HTERT RPE-1 (cell line): Measurements from ENCODE around the gene SYTL2.

ENCODE experiments used
- in situ Hi-C: fragments of 300-500 bp; cut with MboI; formaldehyde crosslinking; loops from 4 replicates; pipeline ENCODE4 v1.14.3; 2020; ENCODE audit warnings: low sequenced_read_pairs

Gene SYTL2

GRCh38 chr11:85764796-85765195 is 46.1 kb downstream of the SYTL2 start:
- in situ Hi-C loops, result no loop called here

DNA sequence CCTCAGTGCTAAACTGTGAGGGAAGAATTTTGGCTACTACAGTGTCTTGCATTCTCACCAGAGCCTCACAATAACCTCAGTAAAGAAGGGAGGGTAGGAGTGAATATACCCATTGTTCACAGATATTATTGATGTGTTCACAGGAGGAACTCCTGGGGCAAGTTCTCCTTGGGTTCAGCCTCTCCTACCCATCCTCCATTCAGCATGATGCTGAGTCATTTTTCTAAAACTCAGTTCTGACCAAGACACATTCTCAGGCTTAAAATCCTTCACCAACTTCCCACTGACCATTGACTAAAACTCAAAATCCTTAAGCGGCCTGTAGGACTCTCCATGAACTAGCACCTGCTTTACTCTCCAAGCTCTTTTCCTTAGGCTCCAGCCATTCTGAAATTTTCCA is 48.7 kb downstream of the SYTL2 start:
- in situ Hi-C loops, result no loop called here

DNA sequence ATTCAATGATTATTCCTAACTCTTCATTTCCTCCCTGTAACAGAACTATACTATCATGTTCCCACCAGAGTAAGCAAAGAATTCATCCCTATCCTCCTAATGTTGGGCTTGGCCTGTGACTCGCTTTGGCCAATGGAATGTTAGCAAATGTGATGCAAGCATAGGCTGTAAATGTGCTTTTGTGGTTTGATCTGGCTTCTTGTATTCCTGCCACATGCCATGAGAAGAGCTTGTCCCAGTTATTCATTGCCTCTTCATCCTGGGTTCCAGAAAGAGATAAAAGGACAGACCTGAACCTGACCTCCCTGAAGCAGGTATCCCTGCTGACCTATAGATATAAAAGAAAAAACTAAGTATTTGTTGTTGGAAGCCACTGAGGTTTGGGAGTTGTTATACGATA is 51.0 kb downstream of the SYTL2 start:
- in situ Hi-C loops, result no loop called here

DNA sequence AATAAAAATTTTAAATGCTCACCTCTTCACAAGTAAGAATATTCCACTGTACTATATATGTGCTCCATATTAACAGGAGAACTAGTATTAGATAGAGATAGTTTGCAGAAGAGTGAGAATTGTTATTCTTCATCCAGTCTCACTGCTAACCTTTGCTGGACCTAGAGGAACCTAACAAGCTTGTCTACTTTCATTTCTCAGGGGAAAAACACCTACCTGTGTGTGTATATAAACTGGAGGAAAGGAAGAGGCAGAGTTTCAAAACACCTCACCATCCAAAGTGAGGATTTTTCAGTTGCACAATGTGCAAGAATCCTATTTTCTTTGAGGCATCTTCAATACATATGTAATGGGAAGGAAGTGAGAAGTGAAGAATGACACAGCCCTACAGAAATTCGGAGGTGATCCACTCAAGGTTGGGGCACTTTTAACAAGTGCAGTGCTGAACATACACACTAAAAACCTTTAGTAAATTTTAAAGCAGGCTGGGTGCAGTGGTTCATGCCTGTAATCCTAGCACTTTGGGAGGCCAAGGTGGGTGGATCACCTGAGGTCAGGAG is 52.4 kb downstream of the SYTL2 start:
- in situ Hi-C loops, result no loop called here

- in situ Hi-C loops, result no loop called here
These were observed 52.9 kb downstream of the SYTL2 start for GRCh38 chr11:85758026-85758425.

DNA sequence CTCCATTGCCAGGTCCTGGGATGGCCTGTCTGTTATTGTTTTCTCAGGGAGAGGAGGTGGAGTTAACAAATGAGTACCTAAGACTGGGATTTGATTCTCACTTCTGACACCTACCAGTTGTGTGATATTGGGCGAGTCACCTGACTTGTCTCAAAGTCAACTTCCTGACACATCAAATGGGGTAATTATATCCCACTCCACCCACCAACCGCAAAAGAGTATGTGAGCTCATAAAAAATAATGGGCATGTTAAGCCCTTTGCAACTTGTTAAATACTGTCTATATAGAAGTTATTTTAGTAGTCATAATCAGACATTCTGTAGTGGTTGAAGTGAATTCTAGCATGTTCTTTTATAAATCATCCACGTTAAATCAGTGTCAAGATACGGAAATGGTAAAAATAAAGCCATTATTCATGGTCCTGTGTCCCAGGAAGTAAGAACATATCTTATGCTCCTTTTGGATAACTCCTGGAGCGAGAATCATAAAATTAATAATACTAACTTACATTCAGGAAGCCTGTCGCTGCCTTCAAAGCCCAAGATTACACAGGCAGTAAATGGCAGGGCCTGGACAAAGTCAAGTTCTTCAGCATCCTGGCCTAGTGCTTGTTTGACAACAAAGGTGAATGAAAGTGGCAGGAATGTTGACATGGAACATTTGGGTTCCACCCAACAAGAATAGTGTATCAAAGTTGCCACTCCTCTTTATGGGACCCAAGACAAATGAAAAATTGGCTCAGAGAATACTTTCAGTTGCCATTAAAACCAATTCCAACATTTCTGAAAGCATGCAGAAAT is 54.3 kb downstream of the SYTL2 start:
- in situ Hi-C loops, result no loop called here

GRCh38 chr11:85755701-85756100 is 55.2 kb downstream of the SYTL2 start:
- in situ Hi-C loops, result no loop called here

- in situ Hi-C loops, result no loop called here
These were observed 55.7 kb downstream of the SYTL2 start for GRCh38 chr11:85755285-85755684.

DNA sequence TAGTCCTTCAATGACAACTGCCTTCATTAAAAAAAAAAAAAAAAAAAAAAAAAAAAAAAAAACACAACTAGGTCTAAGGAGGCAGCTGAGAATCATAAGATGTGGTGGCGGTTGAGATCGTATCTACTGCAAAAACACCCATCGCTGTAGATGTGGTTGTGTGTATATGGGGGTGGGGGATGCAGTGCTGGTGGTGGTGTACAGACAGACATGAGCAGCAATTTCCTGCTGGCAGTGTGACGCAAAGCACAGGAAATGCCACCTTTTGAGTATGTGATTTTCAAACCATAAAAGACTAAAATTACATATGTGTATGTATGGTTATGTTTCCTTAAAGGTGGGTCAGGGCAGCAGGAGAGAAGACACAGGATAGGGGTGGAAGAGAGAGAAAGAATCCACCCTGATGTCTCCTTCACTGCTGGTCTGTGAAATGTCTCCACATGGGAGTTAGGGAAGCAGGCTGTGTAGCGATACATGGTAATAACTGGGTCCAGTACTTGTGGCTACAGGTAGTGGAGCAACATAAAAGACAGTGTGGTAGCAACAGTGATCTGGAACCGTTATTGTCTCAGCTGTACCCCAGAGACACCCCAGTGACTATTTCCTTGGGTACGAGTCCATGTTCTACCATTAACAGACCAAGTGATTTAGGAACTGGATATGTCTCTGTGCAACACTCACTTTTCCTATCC is 57.9 kb downstream of the SYTL2 start:
- in situ Hi-C loops, result no loop called here

GRCh38 chr11:85752201-85752889 is 58.6 kb downstream of the SYTL2 start:
- in situ Hi-C loops, result no loop called here

DNA sequence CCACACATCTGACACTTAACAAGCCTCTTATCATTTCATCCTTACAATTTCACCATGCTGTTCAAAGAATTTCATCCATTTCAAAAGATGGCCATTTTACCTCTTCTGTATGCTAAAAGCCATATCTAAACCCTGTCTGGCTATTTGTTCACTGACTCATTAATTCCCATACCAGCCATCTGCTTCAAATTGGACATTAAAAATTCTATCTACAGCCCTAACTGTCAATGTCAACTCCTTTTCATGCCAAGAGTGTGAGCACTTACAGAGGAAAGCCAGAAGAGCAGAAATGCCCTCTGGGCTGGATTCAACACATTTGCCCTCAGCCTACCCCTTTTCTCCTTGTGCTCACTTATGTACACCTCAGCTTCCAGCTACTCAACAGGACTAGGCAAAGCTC is 59.2 kb downstream of the SYTL2 start:
- in situ Hi-C loops, result no loop called here

GRCh38 chr11:85750646-85751045 is 60.3 kb downstream of the SYTL2 start:
- in situ Hi-C loops, result no loop called here

- in situ Hi-C loops, result no loop called here
These were observed 61.1 kb downstream of the SYTL2 start for GRCh38 chr11:85749884-85750283.

DNA sequence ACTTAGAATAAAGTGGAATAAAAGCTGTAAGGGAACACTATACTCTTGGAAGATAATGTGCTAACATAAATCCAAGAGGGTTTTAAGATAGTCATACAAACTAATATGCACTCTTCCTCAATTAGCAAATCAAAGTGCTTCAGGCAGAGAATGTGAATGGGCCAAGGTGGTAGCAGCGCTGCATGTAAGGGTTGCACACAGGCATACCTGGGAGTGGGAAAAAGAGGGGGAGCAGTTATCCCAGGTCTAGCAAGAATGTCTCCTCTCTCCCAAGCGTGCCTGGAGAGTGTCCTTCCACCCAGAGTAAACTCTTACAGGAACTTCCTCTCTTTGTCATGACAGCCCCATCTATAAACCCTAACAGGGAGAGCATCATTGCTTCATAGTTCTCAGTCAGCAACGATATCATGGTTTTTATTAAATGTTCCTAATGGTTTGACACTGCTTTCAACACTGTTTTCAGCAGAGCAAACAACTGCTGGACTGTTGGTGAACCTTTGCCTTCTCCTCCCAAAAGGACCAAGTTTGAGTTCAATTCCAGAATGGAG is 61.6 kb downstream of the SYTL2 start:
- in situ Hi-C loops, result no loop called here

GRCh38 chr11:85748455-85748891 is 62.5 kb downstream of the SYTL2 start:
- in situ Hi-C loops, result no loop called here

DNA sequence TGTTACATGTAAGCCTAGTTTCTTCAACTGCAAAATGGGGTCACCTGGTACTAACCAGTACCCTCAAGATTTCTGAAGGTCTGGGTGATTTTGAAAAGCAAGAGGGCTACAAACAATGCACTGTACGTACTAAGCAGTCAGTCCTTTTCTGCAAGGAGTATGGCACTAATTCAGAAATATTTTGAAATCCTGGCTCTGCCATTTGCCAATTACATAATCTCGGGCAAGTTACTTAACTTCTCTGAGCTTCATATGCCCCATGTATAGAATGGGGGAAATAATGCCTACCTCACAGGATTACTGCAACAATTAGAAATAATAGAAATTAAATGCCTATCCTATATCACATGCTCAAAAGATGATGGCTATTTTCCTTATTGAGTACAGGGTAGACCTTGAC is 64.3 kb downstream of the SYTL2 start:
- in situ Hi-C loops, result no loop called here

- in situ Hi-C loops, result no loop called here
These were observed 65.3 kb downstream of the SYTL2 start for GRCh38 chr11:85745626-85746025.

- in situ Hi-C loops, result no loop called here
These were observed 68.1 kb downstream of the SYTL2 start for GRCh38 chr11:85742873-85743275.

GRCh38 chr11:85742348-85742747 is 68.6 kb downstream of the SYTL2 start:
- in situ Hi-C loops, result no loop called here

DNA sequence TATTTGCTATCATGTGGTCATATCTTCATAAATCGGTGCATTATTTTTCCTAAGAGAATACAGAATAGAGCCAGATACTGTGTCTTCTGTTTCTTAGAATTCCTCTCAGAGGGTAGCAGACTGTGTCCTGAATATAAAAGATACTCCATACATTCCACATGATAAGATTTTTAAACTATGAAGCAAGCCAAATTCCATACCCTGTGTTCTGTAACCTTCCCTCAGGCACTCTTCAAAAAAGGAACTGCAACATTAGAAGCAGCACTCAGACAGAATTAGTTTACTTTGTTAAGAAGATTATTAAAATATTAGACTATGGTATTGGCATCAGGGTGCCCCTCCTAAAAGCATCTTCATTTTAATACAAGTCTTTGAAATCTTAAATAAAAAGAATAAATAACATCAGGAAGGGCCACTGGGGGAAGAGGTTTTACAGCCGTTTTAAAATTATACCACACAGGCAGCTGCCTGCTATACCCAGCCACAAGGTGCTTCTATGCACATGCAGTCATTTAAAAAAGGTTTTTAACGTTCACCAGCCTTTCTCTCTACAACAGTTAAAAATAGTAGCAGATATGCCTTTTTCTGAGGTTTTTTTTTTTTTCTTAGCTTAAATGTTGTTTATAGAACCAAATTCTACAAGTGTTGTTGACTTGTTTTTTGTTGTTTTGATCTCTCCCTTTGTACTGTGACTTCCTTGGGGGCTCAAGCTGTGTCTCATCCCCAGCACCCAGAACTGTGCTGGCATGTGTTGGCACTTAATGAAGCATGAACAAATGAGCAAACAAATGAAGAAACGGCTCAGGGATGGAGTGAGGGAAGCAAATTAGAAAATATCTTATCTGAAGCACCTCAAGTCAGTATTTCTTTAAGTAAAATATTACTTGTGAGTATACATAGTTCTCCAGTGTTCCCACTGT is 70.2 kb downstream of the SYTL2 start:
- in situ Hi-C loops, result no loop called here
